Epithelial cell of esophagus (primary cell): Measurements from ENCODE around the gene B3GNT4.
"Not testable (repeated sequence)": the region's sequence is repeated elsewhere in the genome, so short reads cannot be mapped to it uniquely, and the experiment has no call there.

Experiments
- DNase-seq: peaks from one replicate; pipeline ENCODE4 v3.0.0; 2010; ENCODE audit warnings: low read depth
- H3K4me3 ChIP-seq: 2 replicates; pipeline ENCODE4 v1.5.1; 2011; ENCODE audit warnings: mild to moderate bottlenecking, low read length, control low read depth
- CTCF ChIP-seq: IDR thresholded peaks from 2 replicates; pipeline ENCODE4 v1.5.1; 2011; ENCODE audit warnings: low read depth, mild to moderate bottlenecking, low read length, control low read depth, inconsistent platforms; ENCODE audit not compliant: insufficient read depth; ENCODE audit errors: missing control alignments

The B3GNT4 gene

DNA sequence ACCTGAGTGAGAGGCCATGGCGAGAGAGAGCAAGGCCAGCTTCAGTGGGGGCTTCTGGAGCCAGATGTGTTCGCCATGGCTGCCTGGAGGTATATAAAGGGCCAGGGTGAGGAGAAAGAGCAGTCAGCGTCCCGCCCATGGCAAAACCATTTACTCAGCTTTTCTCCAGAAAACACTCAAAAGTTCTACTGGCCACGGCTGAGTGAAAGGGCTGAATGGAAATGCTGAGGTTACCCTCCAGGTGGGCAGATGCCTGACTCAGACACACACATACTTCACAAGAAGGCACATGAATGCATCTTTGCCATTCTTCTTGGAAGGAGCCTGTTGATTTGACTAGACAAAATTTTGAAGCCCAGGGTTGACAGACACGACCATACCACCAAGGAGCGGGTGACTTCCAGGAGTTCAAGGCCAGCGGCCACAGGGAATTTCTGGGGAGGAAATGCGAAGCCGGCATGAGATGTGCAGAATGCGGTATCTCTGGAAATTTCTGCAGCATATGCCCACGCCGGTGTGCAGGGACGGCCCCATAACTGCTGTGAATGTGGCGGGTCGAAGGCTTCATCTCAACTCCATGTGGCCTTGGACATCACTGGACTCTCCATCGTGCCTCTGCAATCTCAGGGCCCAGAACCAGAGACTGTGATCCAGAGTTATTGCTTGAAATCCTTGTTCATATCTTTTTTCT, 29.2 kb upstream of the B3GNT4 start, which contains the start of gene IL31:
Gene IL31 (minus strand): TSS at position 67 of the 691 bp plus-strand sequence. CDS start 49 bp downstream, at position 18.
- no peak within 1 kb of the TSS for H3K4me3 ChIP-seq
- no peak for TF ChIP-seq CTCF
- no peak for DNase-seq

- not testable (repeated sequence) for H3K4me3 ChIP-seq
- peak; percentile 37 for DNase-seq
These were observed 27.0 kb upstream of the B3GNT4 start for GRCh38 chr12:122176473-122176872.

GRCh38 chr12:122182887-122183587, 20.5 kb upstream of the B3GNT4 start, which contains the start of gene LRRC43:
Gene LRRC43, plus strand, starts transcription at chr12:122183123. Its CDS starts 22 bp downstream, at chr12:122183145.
- peak; percentile 25 for DNase-seq
- no peak for TF ChIP-seq CTCF
- H3K4me3 ChIP-seq = peak within 1 kb of the TSS; percentile 45

- TF ChIP-seq CTCF = no peak
- no peak for DNase-seq
- peak overlapping the region; percentile 45 for H3K4me3 ChIP-seq
These were observed 19.9 kb upstream of the B3GNT4 start for GRCh38 chr12:122183588-122183940.

DNA sequence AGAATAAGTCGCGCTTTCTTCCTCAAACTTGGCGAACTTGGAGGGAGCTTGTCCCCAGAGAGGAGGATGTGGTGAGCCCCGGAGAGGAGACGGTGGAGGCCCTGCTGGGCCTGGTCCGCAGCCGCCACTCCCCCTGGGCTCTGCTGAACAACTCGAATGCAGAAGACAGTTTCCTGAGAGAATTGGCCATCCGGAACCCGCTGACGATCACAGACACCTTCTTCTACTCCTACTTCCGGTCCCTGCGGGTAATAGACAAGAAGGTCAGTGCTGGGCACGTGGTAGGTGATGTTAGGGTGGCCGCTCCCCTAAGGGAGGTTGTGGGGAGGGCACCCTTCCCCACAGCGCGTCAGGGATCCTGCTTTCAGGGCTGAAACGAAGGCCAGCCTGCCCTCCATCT, 19.0 kb upstream of the B3GNT4 start:
- DNase-seq = no peak
- no peak for TF ChIP-seq CTCF
- no peak overlapping the region for H3K4me3 ChIP-seq

DNA sequence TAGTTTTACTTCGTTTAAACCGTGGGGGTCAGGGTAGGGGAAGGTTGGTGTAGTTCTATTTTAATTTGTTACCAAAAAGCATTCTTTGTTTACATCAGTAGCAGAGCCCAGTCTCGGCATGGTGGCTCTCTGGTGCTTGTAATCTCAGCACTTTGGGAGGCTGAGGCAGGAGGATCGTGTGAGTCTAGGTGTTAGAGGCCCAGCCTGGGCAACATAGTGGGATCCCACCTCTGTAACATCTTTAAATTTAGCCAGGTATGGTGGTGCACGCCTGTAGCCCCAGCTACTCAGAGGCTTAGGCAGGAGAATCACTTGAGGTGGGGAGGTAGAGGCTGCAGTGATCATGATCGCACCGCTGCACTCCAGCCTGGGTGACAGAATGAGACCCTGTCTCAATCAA, 18.4 kb upstream of the B3GNT4 start:
- no peak for DNase-seq
- no peak overlapping the region for H3K4me3 ChIP-seq
- TF ChIP-seq CTCF = no peak

DNA sequence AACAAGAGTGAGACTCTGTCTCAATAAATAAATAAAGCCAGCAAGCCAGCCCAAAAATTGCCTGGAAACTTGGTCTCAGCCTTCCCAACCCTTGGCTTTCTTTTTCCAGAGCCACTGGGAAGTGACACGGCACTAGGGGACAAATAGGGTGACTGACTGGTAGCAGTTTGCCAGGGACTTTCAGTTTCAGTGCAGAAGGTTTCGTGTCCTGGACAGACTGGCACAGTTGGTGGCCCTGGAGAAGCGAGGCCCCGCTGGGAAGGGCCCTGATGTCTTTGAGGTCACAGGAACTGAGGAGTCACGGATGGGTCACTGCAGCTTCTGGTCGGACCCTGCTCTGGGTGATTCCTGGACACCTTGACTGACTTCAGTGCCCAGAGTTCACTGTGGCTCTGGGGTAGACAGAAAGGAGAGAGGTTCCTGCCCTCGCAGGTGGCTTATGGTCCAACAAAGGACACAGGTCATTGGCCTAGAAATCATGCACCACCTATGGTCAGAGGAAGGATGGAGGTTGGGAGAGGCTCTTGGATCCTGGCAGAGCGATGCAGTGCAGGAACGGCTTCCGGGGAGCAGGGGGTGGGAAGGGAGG, 17.9 kb upstream of the B3GNT4 start:
- no peak for TF ChIP-seq CTCF
- DNase-seq = no peak
- H3K4me3 ChIP-seq = no peak overlapping the region
